NCI-H2227 (cell line): Measurements from ENCODE around the gene ZNF184.
"Not testable (repeated sequence)": the region's sequence is repeated elsewhere in the genome, so short reads cannot be mapped to it uniquely, and the experiment has no call there.

Source experiments
- DNase-seq: peaks from one replicate; lab custom pipeline; 2025; ENCODE audit not compliant: unreplicated experiment; lab: John Stamatoyannopoulos, UW

The ZNF184 gene

DNA sequence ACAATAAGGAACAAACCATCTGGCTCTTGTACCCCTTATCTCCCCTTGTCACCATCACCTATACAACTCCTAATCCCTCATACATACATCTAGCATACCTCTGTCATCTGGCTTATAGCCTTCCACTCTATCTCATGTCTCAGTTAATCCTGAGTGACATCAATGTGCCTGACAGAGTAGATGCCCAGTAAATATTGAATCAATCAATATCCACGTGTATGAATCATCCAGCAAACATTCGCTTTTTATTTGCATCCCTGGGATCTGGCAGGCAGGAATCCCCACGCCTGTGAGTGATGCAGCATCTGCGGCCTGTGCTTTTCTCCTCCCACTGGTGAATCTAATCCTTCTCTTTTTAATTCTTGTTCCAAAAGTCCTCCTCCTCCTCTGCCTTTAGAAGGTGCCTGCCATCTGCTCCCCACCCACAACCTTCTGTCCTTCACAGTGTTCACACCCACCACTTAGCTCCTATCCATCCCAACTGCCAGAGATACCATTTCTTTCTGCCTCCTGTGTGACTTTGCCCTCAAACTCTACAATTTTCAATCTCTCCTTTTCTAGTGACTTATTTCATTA is 46.8 kb downstream of the ZNF184 start:
- DNase-seq, result no peak

DNA sequence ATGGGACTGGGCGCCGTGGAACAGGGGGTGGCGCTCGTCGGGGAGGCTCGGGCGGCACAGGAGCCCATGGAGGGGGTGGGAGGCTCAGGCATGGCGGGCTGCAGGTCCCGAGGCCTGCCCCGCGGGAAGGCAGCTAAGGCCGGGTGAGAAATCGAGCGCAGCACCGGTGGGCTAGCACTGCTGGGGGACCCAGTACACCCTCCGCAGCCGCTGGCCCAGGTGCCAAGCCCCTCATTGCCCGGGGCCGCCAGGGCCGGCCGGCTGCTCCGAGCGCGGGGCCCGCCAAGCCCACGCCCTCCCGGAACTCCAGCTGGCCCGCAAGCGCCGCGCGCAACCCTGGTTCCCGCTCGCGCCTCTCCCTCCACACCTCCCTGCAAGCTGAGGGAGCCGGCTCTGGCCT is 48.1 kb downstream of the ZNF184 start:
- DNase-seq, result not testable (repeated sequence)

DNA sequence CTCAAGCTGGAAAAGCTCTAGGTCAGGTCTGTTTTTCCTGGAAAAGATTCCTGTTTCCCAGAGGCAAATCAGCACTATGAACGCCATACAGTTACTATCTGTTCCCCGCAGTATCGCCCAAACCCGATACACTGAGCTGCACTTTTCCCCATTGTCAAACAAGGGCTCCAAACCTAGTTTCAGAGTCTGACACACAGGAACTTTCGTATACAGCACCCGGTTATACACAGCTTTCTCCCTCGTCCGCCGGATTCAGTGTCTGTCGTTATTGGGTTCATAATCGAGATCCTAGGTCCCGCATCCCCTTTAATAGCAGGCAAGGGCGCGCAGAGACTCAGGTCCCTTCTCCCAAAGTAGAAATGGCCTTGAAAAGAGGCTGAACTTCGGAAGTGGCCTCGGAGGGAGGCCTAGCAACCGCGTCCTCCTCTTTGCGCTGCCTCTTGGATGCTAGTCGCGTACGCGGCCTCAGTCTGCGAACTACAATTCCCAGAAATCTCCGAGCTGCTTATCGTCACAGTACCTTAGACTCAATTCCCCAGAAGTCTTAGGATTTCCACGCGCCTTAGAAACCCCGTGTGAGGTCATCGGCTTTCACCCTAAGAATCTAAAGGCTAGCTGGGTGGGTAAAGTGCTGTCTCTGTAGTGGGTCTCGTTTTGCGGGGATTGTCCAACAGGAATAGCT is 50.1 kb downstream of the ZNF184 start:
- peak; percentile 81 for DNase-seq

DNA sequence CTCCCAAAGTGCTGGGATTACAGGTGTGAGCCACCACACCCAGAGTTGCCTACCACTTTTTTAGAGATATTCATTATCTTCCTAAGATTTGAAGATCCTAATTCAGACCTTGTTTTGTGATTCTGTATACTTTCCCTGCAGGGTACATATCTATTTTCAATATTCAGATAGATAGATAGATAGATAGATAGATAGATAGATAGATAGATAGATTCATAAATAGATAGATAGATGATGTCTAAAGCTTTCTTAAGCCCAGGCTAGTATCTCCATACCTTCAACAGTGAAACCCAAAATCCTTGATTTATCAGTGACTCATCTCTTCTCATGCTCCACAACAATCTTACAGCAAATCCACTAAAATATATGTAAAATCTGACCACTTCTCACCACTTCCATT is 53.5 kb downstream of the ZNF184 start:
- DNase-seq, result no peak

DNA sequence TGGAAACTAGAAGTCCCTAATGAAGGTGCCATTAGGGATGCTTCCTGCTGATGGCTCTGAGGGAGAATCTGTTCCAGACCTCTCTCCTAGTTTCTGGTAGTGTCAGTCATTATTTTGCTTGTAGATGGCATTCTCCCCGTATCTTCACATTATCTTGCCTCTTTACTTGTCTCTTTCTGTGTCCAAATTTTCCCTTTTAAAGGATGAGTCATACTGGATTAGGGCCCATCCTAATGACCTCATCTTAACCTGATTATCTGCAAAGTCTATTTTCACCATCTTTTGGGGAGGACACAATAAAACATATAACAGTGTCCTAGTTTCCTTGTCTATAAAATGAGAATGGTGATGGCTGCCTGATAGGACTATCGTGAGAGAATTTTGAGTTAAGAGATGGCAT is 57.0 kb downstream of the ZNF184 start:
- DNase-seq, result no peak

DNA sequence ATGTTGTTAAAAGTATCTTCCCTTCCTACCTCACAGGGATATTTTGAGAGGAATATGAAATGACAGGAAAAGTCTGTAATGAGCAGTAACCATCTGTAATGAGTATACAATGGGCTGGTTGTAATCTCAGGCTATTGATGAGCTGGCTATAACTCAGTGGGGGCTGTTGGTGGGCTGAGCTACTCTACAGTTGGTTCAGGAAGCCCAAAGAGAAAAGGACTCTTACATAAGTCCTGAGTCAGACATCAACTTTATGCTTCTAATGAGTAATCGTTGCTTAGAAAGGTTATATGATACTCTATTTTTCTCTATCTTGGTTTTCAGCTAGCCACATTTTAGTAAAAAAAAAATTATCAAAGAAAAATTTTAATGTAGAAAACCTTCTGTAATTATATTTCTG is 57.9 kb downstream of the ZNF184 start:
- no peak for DNase-seq

DNA sequence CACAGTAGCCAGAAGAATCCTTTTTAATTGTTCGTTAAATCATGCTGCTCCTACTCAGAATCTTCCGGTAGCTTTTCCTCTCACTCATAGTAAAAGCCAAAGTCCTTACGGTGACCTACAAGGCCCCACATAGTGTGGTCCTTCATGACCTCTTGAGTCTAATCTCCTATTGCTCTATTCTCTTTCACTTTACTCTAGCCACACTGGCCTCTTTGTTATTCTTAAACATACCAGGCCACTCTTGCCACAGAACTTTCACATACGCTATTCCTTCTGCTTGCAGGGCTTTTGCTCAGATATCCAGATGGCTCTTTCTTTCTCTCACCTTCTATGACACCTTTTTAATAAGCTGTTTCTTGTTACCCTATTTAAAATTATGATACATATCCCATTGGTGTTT is 58.6 kb downstream of the ZNF184 start:
- no peak for DNase-seq

DNA sequence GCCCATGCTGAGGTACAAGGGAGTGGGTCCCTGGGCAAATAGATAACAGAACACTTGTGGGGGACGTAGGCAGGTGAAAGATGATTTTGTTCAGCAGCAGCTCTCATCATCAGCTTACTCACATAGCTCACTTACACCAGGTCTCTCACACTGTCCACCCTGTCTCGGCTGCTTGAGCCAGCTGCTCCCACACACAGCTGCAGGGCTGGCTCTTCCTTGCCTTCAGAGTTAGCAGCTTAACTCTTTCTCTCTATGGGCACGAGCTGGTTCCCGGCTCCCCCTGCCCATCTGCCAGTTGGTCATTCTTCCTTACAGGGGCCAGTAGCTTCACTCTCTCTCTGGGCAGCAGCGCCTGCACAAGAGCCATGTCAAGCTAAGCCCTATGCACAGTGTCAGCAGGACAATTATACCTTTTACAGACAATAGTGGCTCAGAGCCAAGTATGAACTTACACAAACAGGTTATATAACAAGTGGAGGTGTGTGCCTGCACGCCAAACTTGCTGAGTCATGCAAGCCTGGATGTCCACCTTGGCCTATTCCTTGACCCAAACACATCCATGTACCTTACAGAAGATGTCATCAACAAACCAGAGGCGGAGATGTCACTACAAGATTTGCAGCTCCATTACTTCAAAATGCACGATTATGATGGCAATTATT is 65.6 kb downstream of the ZNF184 start:
- DNase-seq, result no peak

DNA sequence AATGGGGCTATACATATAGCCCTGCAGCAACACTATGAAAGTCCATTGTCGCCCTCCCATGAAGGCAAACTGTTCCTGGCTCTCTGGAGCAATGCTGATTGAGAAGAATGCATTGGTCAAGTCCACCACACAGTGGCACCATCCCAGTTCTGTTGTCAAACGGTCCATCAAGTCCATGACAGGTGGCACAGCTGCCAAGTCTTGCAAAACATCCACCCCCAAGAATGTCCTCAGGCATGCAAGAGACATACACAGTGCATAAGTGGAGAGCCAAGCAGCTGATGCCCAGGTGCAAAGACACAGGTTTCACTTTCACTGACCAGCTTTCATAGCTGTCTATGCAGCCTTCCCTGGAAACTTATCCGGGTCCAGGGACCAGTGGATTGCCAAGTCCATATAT is 66.8 kb downstream of the ZNF184 start:
- DNase-seq, result no peak

DNA sequence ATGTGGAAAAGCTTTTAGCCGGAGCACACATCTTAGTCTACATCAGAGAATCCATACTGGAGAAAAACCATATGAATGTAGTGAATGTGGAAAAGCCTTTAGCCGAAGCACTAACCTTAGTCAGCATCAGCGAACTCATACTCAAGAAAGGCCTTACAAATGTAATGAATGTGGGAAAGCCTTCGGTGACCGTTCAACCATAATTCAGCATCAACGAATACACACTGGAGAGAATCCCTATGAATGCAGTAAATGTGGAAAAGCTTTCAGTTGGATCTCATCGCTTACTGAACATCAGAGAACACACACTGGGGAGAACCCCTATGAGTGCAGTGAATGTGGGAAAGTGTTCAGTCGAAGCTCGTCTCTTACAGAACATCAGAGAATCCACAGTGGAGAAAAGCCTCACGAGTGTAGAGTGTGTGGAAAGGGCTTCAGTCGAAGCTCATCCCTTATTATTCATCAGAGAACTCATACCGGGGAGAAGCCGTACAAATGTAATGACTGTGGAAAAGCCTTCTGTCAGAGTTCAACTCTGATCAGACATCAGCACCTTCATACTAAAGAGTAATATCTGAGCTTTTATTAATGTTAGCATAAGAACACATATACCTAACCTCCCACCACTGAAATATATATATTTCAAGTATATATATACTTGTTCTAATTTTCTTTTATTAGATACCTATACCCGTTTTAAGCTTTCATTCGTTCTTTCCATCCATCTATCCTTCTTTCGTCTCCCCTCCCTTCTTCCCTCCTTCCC is 71.8 kb downstream of the ZNF184 start:
- no peak for DNase-seq
